NCI-H2227 treated with DMSO at 0.1 percent for 48 hours (cell line): ENCODE results near the gene BTAF1.
"Not testable (repeated sequence)": the region's sequence is repeated elsewhere in the genome, so short reads cannot be mapped to it uniquely, and the experiment has no call there.

Source experiments
- DNase-seq: peaks from one replicate; lab custom pipeline; 2025; lab: John Stamatoyannopoulos, UW

Gene BTAF1

DNA sequence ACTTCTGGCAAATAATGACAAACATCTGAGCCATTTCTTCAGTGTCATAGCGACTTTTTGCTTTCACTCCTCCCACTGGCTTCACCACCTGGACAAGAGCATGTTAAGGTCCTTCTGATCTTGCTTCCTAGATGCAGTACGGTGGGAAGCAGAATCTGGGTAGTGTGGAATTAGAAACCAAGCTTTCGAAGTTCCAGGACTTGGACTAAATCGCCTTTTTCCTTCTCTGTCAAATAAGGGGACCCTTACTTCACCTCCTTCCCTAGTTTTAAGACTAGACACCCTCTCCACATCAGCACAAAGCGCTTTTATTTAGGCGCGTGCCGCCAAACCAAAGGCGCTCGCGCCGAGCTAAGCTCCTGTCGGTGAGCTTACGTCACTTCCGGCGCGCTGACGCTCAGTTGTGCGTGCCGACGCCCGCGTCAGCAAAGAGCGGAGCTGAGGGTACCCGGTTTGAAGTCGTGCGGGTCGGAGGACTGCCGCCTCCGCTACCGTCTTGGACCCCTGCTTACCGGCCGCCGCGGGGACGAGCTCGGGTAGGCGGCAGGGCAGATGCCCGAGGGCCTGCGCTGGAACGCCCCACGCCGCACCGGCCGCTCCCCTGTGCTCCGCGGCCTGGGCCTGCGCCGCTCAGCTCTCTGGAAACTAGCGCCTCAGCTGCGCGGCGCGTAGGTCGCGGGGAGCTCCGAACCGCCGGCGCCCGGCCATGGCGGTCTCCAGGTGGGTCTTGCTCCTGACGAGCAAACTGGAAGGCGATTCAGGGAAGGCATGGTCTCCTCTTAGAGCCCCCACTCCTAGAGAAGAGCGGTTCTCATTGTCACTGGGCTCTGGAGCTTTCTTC lies at the start of gene BTAF1:
Gene BTAF1, plus strand, starts transcription at position 400 of the 841 bp plus-strand sequence. Its CDS starts 307 bp downstream, at position 707.
- peak; percentile 92 for DNase-seq

GRCh38 chr10:91875156-91875555 lies 48.4 kb upstream of the BTAF1 start:
- DNase-seq = no peak

GRCh38 chr10:91875779-91876178 lies 47.8 kb upstream of the BTAF1 start:
- no peak for DNase-seq

DNA sequence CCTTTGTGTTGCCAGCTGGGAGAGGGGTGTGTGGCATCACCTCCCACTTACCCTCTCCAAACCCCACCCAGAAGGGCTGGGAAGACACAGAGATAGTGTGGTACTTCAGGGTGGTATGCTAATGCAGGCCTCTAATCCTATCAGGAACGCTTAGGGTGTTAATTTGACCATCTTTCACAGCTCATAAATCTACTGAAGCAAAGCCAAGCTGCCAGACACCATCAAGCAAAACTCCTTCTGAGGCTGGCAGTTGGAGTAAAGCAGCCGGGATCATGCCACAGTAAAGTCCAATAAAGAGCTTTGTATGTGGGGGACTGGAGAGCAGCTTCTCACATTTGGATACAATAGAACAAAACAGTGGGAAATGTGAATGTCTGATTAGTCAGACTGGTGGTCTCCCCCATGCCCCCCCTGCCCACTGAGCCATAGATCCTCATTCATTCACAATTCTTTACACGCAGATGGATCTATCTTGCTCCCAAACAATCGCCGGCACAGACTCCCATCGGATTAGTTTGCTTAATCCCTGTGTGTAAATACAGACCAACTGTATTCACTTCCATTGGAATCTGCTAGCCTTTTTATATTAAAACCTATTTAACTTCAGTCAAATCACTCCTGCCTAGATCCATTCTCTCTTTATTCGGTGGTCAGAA lies 43.9 kb upstream of the BTAF1 start:
- no peak for DNase-seq

GRCh38 chr10:91880310-91880709 lies 43.3 kb upstream of the BTAF1 start:
- no peak for DNase-seq

DNA sequence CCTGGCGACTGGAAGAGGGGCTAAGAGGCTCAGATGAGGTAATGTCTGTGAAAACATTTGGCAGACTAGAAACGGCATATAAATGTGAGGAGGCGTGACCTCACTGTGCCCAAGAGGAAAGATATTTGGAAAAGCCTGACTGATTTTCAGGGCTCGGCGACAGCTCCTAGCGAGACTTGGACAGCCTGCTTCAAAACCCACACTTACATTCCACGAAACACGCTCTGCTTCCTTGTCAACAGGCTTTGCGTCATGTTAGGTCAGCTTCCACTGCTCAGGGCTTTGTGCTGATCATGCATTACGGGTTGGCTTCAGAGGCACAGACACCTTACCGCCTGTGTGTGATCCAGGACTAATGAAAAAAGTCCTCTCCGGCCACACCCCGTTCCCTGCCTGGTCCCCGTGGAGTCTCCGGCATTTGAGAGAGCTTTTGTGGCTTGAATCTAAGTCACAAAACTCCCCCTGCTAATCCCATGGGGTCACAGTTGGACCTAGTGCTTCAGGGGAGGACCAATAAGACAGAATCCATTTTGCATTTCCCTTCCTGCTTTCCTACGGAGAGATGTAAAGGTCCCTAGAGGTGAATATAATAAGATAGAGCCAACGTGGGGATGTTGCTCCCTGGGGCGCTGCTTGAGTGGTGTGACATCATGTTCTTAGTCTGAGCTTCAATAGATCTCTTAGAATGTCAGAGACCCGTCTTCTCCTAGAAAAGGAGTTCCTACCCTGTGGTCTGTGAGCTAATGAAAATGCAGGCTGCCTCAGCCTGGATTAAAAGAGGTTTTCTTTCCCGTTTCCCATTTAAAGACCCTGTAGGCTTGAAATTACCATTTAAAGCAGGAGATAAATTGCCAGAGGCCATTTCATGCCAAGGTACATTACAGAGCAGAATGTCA lies 39.8 kb upstream of the BTAF1 start:
- peak; percentile 49 for DNase-seq

DNA sequence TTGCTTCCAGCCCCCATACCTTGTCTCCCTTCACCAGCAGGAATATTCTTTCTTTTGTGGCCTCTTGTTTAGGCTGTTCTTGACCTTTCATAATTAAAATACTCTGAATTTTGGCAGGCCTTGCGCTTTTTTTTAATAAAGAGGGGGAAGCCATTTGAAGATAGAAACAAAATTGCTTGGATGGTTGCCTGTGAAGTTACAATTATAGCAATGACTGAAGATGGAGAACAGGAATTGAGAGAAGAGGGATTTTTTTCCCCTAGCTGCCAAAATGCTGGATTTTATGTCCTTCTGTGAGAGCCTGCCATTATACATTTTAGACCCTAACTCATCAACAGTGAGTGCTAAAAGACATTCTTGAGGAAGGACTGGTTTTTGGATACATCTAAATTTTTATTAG lies 39.0 kb upstream of the BTAF1 start:
- no peak for DNase-seq

DNA sequence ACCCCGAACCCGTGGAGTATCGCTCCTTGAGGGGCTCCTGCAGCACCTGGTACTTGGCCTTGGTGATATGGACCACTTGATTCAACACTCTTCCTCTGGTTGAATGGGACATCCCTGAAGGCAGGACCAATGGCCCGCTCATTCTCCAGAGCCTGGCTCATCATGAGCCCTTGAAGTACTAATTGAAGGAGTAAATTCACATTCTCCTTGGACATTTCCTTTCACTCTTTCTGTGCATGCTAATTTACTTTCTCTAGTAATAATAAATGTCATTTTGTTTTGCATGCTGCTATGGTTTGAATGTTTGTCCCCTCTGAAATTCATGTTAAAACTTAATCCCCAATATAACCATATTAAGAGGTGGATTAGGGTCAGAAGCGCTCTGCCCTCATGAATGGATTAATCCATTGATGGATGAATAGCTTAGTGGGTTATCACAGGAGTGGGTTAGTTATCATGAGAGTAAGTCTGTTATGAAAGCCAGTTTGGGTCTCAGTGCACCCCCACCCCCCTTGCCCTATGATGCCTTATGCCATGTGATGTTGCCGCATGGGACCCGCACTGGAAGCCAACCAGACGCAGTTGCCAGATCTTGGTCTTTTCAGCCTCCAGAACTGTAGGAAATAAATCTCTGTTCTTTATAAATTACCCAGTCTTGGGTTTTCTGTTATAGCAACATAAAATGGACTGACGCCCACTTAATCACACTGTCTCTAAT lies 38.0 kb upstream of the BTAF1 start:
- DNase-seq = no peak

DNA sequence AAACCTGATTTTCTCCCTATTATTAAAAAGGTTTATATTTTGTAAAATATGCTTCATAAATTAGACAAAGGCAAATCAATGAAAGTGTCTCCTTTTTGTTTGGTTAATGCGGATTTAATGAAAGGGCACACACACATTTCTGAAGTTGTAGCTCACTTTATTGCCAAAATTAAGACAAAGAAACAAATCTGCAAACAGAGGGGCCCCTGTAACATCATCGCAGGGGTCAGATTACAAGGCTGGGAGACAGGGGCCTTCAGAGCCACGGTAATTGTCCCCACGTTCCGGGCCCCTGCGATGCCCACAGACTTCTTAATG lies 36.7 kb upstream of the BTAF1 start:
- DNase-seq = no peak

DNA sequence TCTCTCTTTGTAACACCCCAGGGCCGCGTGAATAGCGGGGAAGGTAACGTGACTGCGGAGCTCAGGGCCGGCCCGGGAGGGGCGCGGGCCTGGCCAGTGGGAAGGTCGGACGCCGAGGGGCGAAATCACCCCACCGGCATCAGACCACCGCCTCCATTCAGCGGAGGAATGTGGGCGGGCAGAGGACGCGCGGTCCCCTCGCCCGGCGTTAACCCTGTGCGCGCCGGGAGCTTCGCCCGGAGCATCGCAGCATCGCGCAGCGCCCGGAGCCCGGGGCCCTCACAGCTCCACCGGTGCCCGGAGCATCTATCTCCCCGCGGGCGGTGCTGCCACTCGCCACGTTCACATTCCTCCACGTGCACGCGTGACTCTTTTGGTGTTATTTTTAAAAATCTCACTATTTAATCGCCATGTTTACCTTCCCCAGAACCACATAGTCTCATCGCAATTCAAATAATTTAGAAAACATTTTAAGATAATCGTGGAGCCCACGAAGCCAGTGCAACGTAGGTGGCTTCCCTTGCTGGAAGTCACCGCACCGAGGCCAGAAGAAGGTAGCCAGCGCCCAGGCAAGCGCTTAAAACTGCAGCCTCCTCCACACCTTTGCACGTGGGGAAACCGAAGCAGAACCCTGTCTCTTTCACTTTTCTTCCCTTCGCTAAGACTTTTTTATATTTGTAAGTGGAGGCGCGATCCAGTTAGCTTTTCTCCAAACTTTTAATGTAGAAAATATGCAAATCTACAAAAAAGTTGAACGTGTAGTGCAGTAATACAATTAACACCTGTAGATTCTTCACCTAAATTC lies 36.1 kb upstream of the BTAF1 start:
- peak; percentile 59 for DNase-seq

- DNase-seq = no peak
Observed at GRCh38 chr10:91891125-91892001, 32.2 kb upstream of the BTAF1 start.

DNA sequence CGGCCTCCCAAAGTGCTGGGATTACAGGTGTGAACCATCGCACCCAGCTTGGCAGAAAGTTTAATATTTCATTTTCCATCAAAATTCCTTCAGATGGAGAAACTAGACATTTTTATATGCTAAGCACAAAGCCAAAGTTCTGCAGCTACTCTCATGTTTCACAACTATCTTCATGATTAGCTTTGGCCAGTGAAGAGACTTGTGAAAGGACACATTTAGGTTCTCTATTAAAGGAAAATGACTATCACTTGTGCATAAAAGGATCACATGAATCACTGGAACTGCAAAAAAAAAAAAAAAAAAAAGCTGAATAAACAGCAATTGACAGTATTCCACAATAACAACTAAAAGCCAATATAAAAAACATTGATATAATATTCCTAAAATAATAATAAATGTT lies 30.5 kb upstream of the BTAF1 start:
- no peak for DNase-seq

DNA sequence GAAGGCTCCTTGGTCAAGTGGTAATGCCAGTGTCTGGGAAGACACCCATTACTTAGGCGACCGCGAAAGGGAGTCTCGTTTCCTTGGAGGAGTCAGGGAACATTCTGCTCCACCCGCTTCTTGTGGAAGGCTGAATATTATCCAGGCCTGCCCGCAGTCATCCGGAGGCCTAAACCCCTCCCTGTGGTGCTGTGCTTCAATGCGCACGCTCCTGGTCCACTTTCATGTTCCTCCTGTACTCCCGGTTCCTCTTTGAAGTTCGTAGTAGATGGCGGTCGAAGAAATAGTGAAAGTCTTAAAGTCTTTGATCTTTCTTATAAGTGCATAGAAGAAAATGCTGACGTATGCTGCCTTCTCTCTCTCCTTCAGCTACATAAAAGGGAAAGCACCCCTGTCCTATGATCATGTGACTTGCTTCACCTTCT lies 29.3 kb upstream of the BTAF1 start:
- not testable (repeated sequence) for DNase-seq

GRCh38 chr10:91896212-91896756 lies 27.3 kb upstream of the BTAF1 start:
- DNase-seq = no peak

- DNase-seq = no peak
Observed at GRCh38 chr10:91897421-91897820, 26.1 kb upstream of the BTAF1 start.

GRCh38 chr10:91901784-91902677 lies 21.5 kb upstream of the BTAF1 start:
- no peak for DNase-seq

DNA sequence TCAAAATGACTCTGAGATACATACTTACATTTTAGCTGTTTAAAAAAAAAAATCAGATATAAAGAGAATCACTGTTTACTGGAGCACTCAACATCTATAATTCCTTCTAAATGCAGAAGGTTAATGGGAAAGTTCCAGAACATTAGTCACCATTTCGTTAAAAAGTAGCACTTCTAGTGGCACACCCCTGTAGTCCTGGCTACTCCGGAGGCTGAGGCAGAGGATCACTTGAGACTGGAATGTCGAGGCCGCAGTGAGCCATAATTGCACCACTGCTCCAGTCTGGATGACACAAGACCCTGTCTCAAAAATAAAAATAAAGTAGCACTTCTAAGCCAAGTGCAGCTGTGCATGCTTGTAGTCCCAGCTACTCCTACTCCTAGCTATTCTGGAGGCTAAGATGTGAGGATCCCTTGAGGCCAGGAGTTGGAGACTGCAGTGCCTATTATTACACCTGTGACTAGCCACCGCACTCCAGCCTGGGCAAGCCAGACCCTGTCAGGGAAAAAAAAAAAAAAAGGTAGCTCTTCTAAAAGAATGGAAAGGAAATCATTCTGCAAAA lies 16.5 kb upstream of the BTAF1 start:
- no peak for DNase-seq

DNA sequence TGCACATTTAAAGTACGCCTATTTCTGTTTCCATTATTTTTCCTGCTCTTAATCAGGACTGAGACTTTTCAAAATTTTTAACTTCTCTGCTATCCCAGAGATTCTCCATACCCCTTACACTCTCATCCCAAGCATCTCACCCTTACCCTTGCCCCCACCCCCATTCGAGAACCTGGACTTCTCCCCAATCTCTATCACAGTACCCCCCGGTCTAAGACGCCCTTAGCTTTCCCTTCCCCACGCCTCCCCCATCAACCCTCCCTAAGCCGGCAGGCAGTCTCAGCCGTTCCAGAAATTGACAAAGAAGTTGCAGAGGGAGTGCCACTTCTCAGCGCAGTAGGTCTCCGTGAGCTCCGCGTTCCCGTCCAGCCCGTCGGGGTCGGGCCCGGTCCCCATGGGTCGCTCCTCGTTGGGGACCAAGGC lies 15.6 kb upstream of the BTAF1 start:
- no peak for DNase-seq
